Ishikawa (cell line): ENCODE measurements around the gene CAND1.

ENCODE experiments used
- CEBPB ChIP-seq: IDR thresholded peaks from 2 replicates; pipeline ENCODE4 v1.6.1; 2012
- CREB1 ChIP-seq: IDR thresholded peaks from 2 replicates; pipeline ENCODE4 v1.6.1; 2012; ENCODE audit warnings: low read depth
- EGR1 ChIP-seq: IDR thresholded peaks from 2 replicates; pipeline ENCODE4 v1.6.1; 2012
- EP300 ChIP-seq: IDR thresholded peaks from 2 replicates; pipeline ENCODE4 v1.6.1; 2012; ENCODE audit warnings: borderline replicate concordance
- FOXM1 ChIP-seq: IDR thresholded peaks from 2 replicates; pipeline ENCODE4 v1.6.1; 2012; ENCODE audit warnings: low read depth, borderline replicate concordance
- MAX ChIP-seq: IDR thresholded peaks from 2 replicates; pipeline ENCODE4 v1.6.1; 2012
- NFIC ChIP-seq: IDR thresholded peaks from 2 replicates; pipeline ENCODE4 v1.6.1; 2012
- RAD21 ChIP-seq: IDR thresholded peaks from 2 replicates; pipeline ENCODE4 v1.6.1; 2012; ENCODE audit warnings: low read depth
- TAF1 ChIP-seq: IDR thresholded peaks from 2 replicates; pipeline ENCODE4 v1.6.1; 2012; ENCODE audit warnings: low read depth, mild to moderate bottlenecking
- TCF12 ChIP-seq: IDR thresholded peaks from 2 replicates; pipeline ENCODE4 v1.6.1; 2012; ENCODE audit warnings: low read depth
- TEAD4 ChIP-seq: IDR thresholded peaks from 2 replicates; pipeline ENCODE4 v1.6.1; 2012
- USF1 ChIP-seq: IDR thresholded peaks from 2 replicates; pipeline ENCODE4 v1.6.1; 2012
- YY1 ChIP-seq: IDR thresholded peaks from 2 replicates; pipeline ENCODE4 v1.6.1; 2012; ENCODE audit warnings: low read depth
- ZBTB7A ChIP-seq: IDR thresholded peaks from 2 replicates; pipeline ENCODE4 v1.6.1; 2012; ENCODE audit warnings: low read depth
- TF ChIP-seq, protein P1 (sequence below): IDR thresholded peaks from 2 replicates; pipeline ENCODE4 v1.6.1; 2012; ENCODE audit warnings: low read depth, mild to moderate bottlenecking

CAND1 gene

DNA sequence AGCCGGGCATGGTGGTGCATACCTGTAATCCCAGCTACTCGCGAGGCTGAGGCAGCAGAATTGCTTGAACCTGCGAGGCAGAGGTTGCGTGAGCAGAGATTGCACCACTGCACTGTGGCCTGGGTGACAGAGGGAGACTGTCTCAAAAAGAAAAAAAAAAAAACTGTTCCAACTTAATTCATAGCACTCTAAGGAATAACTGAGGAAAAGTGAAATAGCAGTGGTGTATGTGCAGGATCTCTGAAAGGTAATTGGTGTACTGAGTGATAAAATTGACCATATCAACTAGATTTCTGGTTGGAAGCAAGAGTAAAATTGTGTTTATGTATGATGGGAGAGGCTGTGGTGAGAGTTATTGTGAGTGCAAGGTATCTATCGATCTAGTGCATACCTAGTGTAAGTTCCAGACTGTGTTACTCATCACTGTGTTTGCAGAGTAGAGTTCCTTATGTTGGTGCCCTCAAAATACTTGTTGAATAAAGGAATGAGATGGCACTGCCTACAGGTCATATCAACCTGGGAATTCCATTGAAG, 6.3 kb downstream of the CAND1 start:
- TF ChIP-seq TCF12 (no peak), CEBPB (no peak), MAX (no peak), FOXM1 (no peak), EGR1 (no peak), RAD21 (no peak), USF1 (no peak), ZBTB7A (no peak), YY1 (no peak), TAF1 (no peak), CREB1 (no peak), TEAD4 (no peak)
- TF ChIP-seq, protein P1, sequence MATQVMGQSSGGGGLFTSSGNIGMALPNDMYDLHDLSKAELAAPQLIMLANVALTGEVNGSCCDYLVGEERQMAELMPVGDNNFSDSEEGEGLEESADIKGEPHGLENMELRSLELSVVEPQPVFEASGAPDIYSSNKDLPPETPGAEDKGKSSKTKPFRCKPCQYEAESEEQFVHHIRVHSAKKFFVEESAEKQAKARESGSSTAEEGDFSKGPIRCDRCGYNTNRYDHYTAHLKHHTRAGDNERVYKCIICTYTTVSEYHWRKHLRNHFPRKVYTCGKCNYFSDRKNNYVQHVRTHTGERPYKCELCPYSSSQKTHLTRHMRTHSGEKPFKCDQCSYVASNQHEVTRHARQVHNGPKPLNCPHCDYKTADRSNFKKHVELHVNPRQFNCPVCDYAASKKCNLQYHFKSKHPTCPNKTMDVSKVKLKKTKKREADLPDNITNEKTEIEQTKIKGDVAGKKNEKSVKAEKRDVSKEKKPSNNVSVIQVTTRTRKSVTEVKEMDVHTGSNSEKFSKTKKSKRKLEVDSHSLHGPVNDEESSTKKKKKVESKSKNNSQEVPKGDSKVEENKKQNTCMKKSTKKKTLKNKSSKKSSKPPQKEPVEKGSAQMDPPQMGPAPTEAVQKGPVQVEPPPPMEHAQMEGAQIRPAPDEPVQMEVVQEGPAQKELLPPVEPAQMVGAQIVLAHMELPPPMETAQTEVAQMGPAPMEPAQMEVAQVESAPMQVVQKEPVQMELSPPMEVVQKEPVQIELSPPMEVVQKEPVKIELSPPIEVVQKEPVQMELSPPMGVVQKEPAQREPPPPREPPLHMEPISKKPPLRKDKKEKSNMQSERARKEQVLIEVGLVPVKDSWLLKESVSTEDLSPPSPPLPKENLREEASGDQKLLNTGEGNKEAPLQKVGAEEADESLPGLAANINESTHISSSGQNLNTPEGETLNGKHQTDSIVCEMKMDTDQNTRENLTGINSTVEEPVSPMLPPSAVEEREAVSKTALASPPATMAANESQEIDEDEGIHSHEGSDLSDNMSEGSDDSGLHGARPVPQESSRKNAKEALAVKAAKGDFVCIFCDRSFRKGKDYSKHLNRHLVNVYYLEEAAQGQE, result no peak

- TF ChIP-seq EP300 (no peak), CREB1 (no peak), FOXM1 (no peak), MAX (no peak), RAD21 (no peak), ZBTB7A (no peak), EGR1 (no peak), TAF1 (no peak), CEBPB (no peak), USF1 (no peak), YY1 (no peak)
- TF ChIP-seq, protein P1, result no peak
Observed at GRCh38 chr12:67276421-67276820, 7.3 kb downstream of the CAND1 start.

DNA sequence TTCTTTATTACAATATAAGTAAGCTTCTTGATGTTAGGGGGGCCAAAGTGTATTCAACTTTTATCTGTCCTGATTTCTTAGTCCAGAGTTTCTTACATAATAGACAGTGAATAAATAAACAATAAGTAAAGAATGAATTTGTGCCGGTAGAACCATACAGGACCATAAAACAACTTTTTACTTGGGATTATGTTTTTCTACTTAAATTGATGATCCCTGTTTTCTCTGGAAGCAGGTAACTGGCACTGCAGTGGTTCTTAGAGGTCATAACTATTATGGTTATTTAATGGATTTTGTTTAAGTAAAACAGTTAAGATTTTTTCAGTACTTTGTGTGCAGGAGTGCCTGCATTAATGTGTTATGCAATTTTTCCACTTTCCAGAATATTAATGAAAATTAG, 10.5 kb downstream of the CAND1 start:
- TF ChIP-seq TAF1 (no peak), CREB1 (no peak), EGR1 (no peak), EP300 (no peak), FOXM1 (no peak), CEBPB (no peak), MAX (no peak), ZBTB7A (no peak), USF1 (no peak), RAD21 (no peak), YY1 (no peak), TCF12 (no peak), TEAD4 (no peak)
- TF ChIP-seq, protein P1, result no peak

DNA sequence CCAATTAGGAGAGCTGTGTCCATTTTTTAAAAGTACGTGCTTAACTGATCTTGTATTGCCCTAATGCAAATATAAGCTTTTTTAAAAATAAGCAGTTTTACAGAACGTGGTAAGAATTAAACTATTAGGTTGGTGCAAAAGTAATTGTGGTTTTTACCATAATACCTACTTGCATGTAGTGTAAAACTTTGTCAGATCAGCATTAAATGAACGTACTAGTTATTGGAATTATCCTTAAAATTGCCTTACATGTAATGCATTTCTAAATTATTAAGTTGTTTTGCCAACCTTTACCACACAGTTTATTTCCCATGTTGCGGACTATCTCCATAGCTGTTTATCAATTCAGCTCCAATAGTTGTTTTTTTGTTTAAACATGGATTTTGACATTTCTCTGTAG, 10.9 kb downstream of the CAND1 start:
- TF ChIP-seq EP300, result no peak
- TF ChIP-seq CREB1, result no peak
- no peak for TF ChIP-seq EGR1
- TF ChIP-seq FOXM1, result no peak
- TF ChIP-seq TEAD4, result no peak
- no peak for TF ChIP-seq TAF1
- TF ChIP-seq NFIC, result no peak
- no peak for TF ChIP-seq ZBTB7A
